Loucy (cell line): ENCODE data around the gene PIGU.

Source experiments
- H2AFZ ChIP-seq: fragments of 200-600 bp; sonication (generic); 2 replicates; pipeline ENCODE4 v1.6.0; 2016; ENCODE audit warnings: antibody characterized with exemption, mild to moderate bottlenecking, low read length, moderate library complexity
- H3F3A ChIP-seq: fragments of 200-600 bp; 2 replicates; pipeline ENCODE4 v1.6.0; 2016; ENCODE audit warnings: antibody characterized with exemption, low read depth, mild to moderate bottlenecking
- H3K27me3 ChIP-seq: fragments of 200-600 bp; sonication (generic); 2 replicates; pipeline ENCODE4 v1.6.1; 2014; ENCODE audit warnings: low read length, mild to moderate bottlenecking; ENCODE audit not compliant: insufficient read depth, poor library complexity, severe bottlenecking
- H3K36me3 ChIP-seq: fragments of 200-600 bp; sonication (generic); 2 replicates; pipeline ENCODE4 v1.6.1; 2016; ENCODE audit warnings: low read length; ENCODE audit not compliant: insufficient read depth
- H3K4me1 ChIP-seq: fragments of 200-600 bp; sonication (generic); 2 replicates; pipeline ENCODE4 v1.5.1; 2014; ENCODE audit warnings: low read length, mild to moderate bottlenecking; ENCODE audit not compliant: insufficient read depth, poor library complexity, severe bottlenecking
- H3K4me2 ChIP-seq: fragments of 200-600 bp; sonication (generic); 2 replicates; pipeline ENCODE4 v1.6.0; 2014; ENCODE audit warnings: antibody characterized with exemption, low read length, low read depth, mild to moderate bottlenecking; ENCODE audit not compliant: poor library complexity, severe bottlenecking
- H3K4me3 ChIP-seq: fragments of 200-600 bp; sonication (generic); 2 replicates; pipeline ENCODE4 v1.5.1; 2014; ENCODE audit warnings: low read length, mild to moderate bottlenecking, mixed read lengths; ENCODE audit not compliant: poor library complexity, severe bottlenecking
- H3K79me2 ChIP-seq: fragments of 200-600 bp; sonication (generic); 2 replicates; pipeline ENCODE4 v1.6.1; 2014; ENCODE audit warnings: low read length; ENCODE audit not compliant: insufficient read depth
- H3K9ac ChIP-seq: fragments of 200-600 bp; sonication (generic); 2 replicates; pipeline ENCODE4 v1.6.0; 2014; ENCODE audit warnings: mild to moderate bottlenecking, low read depth, low read length, moderate library complexity; ENCODE audit not compliant: poor library complexity, severe bottlenecking
- H3K9me2 ChIP-seq: fragments of 200-600 bp; sonication (generic); replicated peaks from 2 replicates; pipeline ENCODE4 v1.6.1; 2016; ENCODE audit warnings: low read depth, low read length, mixed read lengths
- H3K9me3 ChIP-seq: fragments of 200-600 bp; sonication (generic); 2 replicates; pipeline ENCODE4 v1.6.1; 2014; ENCODE audit warnings: mild to moderate bottlenecking, antibody characterized with exemption, low read length, low read depth; ENCODE audit not compliant: insufficient read depth
- H4K20me1 ChIP-seq: fragments of 200-600 bp; sonication (generic); 2 replicates; pipeline ENCODE4 v1.6.0; 2014; ENCODE audit warnings: antibody characterized with exemption, low read length, mild to moderate bottlenecking; ENCODE audit not compliant: insufficient read depth, poor library complexity, severe bottlenecking
- CTCF ChIP-seq: fragments of 200-600 bp; sonication (generic); conservative IDR thresholded peaks from 2 replicates; pipeline ENCODE4 v1.5.1; 2014; ENCODE audit warnings: mild to moderate bottlenecking, antibody characterized with exemption, low read length
- EZH2phosphoT487 ChIP-seq: fragments of 200-600 bp; IDR thresholded peaks from 2 replicates; pipeline ENCODE4 v1.6.1; 2018; ENCODE audit warnings: antibody characterized with exemption, mild to moderate bottlenecking, moderate library complexity, borderline replicate concordance

Gene PIGU

GRCh38 chr20:34517114-34517505, 159.8 kb downstream of the PIGU start:
- peak overlapping the region; percentile 99 for H2AFZ ChIP-seq
- no peaks in the 10 kb centered on the region for H3K36me3 ChIP-seq
- no peaks in the 10 kb centered on the region for H3F3A ChIP-seq
- TF ChIP-seq CTCF (no peak), EZH2phosphoT487 (no peak)
- H3K9me2 ChIP-seq, result no peaks in the 10 kb centered on the region
- H3K79me2 ChIP-seq, result peaks cover 62% of the 10 kb centered on the region
- H3K4me1 ChIP-seq, result peaks cover 31% of the 10 kb centered on the region
- peaks cover 24% of the 10 kb centered on the region for H4K20me1 ChIP-seq
- H3K4me3 ChIP-seq, result peak overlapping the region; percentile 83
- peak overlapping the region; percentile 97 for H3K4me2 ChIP-seq
- H3K27me3 ChIP-seq, result no peaks in the 10 kb centered on the region
- H3K9me3 ChIP-seq, result no peaks in the 10 kb centered on the region
- H3K9ac ChIP-seq, result peak overlapping the region; percentile 83

- H3K36me3 ChIP-seq, result no peaks in the 10 kb centered on the region
- H3K9me3 ChIP-seq, result no peaks in the 10 kb centered on the region
- no peaks in the 10 kb centered on the region for H3F3A ChIP-seq
- H3K4me1 ChIP-seq, result peaks cover 29% of the 10 kb centered on the region
- TF ChIP-seq EZH2phosphoT487 (no peak), CTCF (no peak)
- peak within 1 kb of the TSS; percentile 83 for H3K9ac ChIP-seq
- peaks cover 56% of the 10 kb centered on the region for H3K79me2 ChIP-seq
- peak within 1 kb of the TSS; percentile 83 for H3K4me3 ChIP-seq
- peak within 1 kb of the TSS; percentile 99 for H2AFZ ChIP-seq
- H4K20me1 ChIP-seq, result peaks cover 24% of the 10 kb centered on the region
- no peaks in the 10 kb centered on the region for H3K27me3 ChIP-seq
- H3K4me2 ChIP-seq, result peak within 1 kb of the TSS; percentile 97
- H3K9me2 ChIP-seq, result no peaks in the 10 kb centered on the region
Measured at GRCh38 chr20:34516247-34517113, 160.4 kb downstream of the PIGU start, which contains the start of gene DYNLRB1. TSS of gene DYNLRB1 (plus strand) at chr20:34516422. CDS start at chr20:34516459, 37 bp downstream.

DNA sequence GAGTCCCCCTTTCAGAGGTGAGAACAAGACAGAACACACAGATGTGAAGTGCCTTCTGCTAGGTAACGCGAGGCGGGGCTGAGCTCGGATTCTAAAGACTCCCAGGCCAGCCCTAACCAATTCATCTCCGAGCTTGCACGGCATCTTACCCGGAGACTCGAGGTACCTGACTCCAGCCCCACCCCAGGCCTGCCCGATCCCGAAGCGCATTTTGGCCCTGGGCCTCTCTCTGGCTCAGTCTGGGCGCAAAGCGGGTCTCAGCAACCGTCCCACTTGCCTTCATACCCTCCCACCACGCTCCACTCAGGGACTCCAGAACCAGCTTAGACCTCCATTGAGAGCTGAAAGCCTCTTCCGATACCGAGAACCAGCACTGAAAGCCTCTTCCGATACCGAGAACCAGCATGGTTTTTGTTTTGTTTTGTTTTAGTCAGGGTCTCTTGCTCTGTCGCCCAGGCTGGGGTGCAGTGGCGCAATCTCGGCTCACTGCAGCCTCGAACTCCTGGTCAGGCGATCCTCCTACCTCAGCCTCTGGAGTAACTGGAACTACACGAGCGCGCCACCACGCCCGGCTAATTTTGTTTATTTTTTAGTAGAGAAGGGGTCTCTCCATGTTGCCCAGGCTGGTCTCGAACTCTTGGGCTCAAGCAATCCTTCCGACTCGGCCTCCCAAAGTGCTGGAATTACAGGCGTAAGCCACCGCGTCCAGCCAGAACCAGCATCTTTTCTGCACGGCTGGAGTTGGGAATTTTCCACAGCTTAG, 161.2 kb downstream of the PIGU start:
- H2AFZ ChIP-seq, result peak overlapping the region; percentile 99
- H4K20me1 ChIP-seq, result peaks cover 24% of the 10 kb centered on the region
- H3K4me3 ChIP-seq, result peak overlapping the region; percentile 83
- no peaks in the 10 kb centered on the region for H3K27me3 ChIP-seq
- no peaks in the 10 kb centered on the region for H3F3A ChIP-seq
- H3K79me2 ChIP-seq, result peaks cover 47% of the 10 kb centered on the region
- TF ChIP-seq EZH2phosphoT487, result no peak
- no peak for TF ChIP-seq CTCF
- H3K9me3 ChIP-seq, result no peaks in the 10 kb centered on the region
- H3K9ac ChIP-seq, result peak overlapping the region; percentile 83
- H3K36me3 ChIP-seq, result peaks cover 8% of the 10 kb centered on the region; the same call in 1 of the 2 replicates
- no peaks in the 10 kb centered on the region for H3K9me2 ChIP-seq
- peaks cover 29% of the 10 kb centered on the region for H3K4me1 ChIP-seq
- peak overlapping the region; percentile 97 for H3K4me2 ChIP-seq
